Measurements from ENCODE around the gene MAPK14. TPM values are rescaled to one million over a fixed set of nuclear protein-coding genes. Genes with fewer than 3 reads are reported as not detected.
A peak's percentile ranks its signal among the peaks of the same experiment; 100 is the strongest.
"Not testable (repeated sequence)": the region's sequence is repeated elsewhere in the genome, so short reads cannot be mapped to it uniquely, and the experiment has no call there.

The MAPK14 gene
- polyA plus RNA-seq, 1 donor from 2014 or later: 33.4 TPM

DNA sequence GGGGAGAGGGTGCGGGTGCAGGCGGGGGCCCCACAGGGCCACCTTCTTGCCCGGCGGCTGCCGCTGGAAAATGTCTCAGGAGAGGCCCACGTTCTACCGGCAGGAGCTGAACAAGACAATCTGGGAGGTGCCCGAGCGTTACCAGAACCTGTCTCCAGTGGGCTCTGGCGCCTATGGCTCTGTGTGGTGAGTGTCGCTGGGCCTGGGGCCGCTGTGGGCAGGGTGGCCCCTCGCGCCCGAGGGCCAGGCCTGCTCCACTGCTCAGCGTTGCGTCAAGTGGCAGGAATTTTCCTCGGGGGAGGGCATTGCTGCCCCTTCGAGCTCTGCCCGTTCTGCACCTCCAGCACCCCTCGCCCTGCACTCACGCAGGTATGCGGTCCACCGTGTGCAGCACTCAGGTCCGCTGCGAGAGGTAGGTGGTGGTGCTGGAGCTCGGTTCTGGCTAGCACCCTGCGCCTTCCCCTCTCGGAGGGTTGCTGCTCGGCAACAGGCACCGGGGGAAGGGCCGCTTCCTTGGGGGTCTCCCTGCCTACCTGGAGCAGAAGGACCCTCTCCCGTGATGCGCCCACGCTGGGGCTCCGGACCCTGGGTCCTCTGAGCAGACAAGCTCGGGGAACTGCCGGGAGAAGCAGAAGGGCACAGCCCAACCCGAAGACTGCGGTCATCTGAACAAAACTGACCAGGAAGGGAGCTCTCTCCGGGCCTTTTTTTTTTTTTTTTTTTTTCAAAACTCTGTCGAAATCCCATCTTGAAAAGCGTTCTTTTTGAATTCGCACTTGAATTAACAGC lies 674 bp downstream of the MAPK14 start:
- H3K27ac Mint-ChIP-seq: peak overlapping the region; percentile 5 to 63 (median 41)
- H3K4me1 Mint-ChIP-seq: peaks cover 29 to 36% (median 29%) of the 10 kb centered on the region in 3 donors
- H3K27me3 Mint-ChIP-seq: peaks cover 18% of the 10 kb centered on the region

DNA sequence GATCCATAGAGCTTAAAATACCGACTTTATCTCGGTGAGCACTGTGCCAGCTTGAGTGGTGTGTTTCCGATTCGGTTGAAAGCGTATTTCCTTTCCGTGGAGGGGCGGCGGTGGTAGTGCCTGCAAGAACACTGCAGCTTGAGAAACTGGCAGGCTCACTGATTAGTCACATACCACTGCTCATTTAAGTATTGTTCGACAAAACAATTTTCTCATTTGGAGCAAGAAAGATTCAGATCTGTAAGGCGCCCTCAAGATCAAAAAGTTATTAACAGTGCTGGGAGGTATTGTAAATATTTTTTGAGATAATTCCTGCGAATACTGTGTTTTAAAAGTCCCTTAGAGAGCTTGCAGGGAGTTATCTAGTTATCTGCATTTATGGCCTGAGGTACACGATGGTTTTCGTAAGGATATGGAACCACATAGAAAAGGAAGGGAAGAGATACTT lies 1.3 kb downstream of the MAPK14 start:
- Mint-ChIP-seq H3K4me1 (peaks cover 34 to 40% (median 35%) of the 10 kb centered on the region in 3 donors), H3K27ac (peak overlapping the region; percentile 5 to 59 (median 41)), H3K36me3 (no peaks in the 10 kb centered on the region), H3K4me3 (peak overlapping the region; percentile 80 to 98 (median 92)), H3K27me3 (peaks cover 13% of the 10 kb centered on the region), H3K9me3 (no peaks in the 10 kb centered on the region)

More for the DNA sequence above, 674 bp downstream of the MAPK14 start:
- Mint-ChIP-seq H3K9me3 (no peaks in the 10 kb centered on the region), H3K4me3 (peak overlapping the region; percentile 80 to 98 (median 92)), H3K36me3 (no peaks in the 10 kb centered on the region)

DNA sequence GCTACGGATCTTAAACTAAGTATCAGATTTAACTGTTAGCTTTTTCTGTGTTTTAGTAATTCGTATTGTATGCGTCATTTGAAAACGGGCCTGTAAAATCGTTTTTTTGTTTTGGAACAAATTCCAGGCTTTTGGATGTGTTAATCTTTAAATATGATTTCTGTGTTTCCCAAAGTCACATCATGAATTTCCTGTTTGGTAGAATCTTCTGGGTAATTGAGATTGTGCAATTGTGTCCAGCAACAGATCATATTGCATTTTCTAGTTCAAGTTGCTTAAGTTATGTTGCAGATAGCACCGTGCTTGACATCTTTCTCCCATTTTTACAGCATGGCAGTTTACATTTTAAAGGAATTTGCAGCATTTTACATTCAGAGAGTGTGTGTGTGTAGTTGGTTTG lies 1.9 kb downstream of the MAPK14 start:
- H3K4me1 Mint-ChIP-seq: peaks cover 35 to 45% (median 40%) of the 10 kb centered on the region in 3 donors
- peaks cover 11% of the 10 kb centered on the region for H3K27me3 Mint-ChIP-seq
- H3K36me3 Mint-ChIP-seq: no peaks in the 10 kb centered on the region
- no peaks in the 10 kb centered on the region for H3K9me3 Mint-ChIP-seq
- no peak overlapping the region for H3K27ac Mint-ChIP-seq
- H3K4me3 Mint-ChIP-seq: peak overlapping the region; percentile 80 to 98 (median 92)

DNA sequence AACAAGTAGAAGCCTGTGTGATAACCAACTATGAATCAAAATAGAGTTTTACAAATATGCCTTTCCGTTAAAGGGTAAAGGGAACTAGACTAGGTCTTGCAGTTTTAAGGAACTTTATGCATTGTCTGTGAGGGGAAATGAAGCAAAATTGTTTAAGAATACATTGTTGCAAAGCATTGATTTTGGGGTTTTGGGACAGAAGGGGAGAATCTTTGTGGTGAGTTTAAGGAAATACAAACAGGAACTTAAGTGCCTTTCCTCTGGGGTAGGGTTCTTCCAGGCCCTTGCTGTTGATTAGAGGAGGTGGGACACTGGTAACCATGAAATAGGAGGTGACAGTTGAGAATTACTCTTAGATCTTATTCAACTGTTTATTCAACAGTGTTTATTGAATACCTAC lies 4.7 kb downstream of the MAPK14 start:
- H3K4me3 Mint-ChIP-seq: peak overlapping the region in 1 of 4 donors; percentile 24
- H3K27me3 Mint-ChIP-seq: peaks cover under 1% of the 10 kb centered on the region
- H3K27ac Mint-ChIP-seq: no peak overlapping the region
- H3K9me3 Mint-ChIP-seq: no peaks in the 10 kb centered on the region
- no peaks in the 10 kb centered on the region for H3K36me3 Mint-ChIP-seq
- H3K4me1 Mint-ChIP-seq: peaks cover 44 to 54% (median 46%) of the 10 kb centered on the region in 3 donors

DNA sequence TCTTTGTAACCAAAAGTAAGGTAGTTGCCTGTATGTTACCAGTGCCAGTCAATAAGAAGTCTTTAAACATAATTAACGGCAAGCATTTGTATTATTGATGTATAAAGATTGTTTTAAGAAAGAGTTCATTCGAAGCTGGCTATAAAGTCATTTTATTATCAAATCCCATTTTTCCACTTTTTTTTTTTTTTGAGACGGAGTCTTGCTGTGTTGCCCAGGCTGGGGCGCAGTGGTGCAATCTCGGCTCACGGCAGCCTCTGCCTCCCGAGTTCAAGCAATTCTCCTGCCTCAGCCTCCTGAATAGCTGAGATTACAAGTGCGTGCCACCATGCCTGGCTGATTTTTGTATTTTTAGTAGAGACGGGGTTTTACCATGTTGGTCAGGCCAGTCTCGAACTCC lies 5.5 kb downstream of the MAPK14 start:
- not testable (repeated sequence) for H3K9me3 Mint-ChIP-seq, H3K27me3 Mint-ChIP-seq, H3K36me3 Mint-ChIP-seq
- peak overlapping the region in 2 of 4 donors; percentile 36 to 78 for H3K4me3 Mint-ChIP-seq
- peaks cover 47 to 57% (median 51%) of the 10 kb centered on the region in 3 donors for H3K4me1 Mint-ChIP-seq
- H3K27ac Mint-ChIP-seq: peak overlapping the region in 1 of 3 donors; percentile 32

DNA sequence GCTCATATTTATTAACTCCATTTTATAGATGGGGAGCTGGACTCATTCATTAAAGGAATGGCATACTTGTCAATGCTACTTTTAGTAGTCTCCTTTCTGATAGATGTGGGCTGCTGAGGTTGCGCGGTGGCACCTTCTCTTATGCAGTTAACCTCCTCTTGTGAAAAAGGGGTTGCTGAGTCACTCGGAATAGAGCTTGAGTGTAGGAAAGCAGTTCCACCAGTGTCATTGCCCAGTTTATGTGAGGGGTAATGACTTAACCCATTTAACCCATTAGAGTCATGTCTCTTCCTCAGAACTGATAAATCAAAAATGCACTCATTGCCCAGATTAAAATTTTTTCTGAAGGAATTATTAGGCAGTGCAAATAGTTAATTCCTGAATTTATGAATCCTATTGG lies 6.3 kb downstream of the MAPK14 start:
- H3K27me3 Mint-ChIP-seq: no peaks in the 10 kb centered on the region
- H3K9me3 Mint-ChIP-seq: no peaks in the 10 kb centered on the region
- H3K4me3 Mint-ChIP-seq: peak overlapping the region in 1 of 4 donors; percentile 78
- H3K36me3 Mint-ChIP-seq: no peaks in the 10 kb centered on the region
- H3K27ac Mint-ChIP-seq: no peak overlapping the region
- H3K4me1 Mint-ChIP-seq: peaks cover 52 to 62% (median 56%) of the 10 kb centered on the region in 3 donors

GRCh38 chr6:36034441-36034840 lies 6.8 kb downstream of the MAPK14 start:
- Mint-ChIP-seq H3K36me3 (no peaks in the 10 kb centered on the region), H3K27me3 (no peaks in the 10 kb centered on the region), H3K4me1 (peaks cover 52 to 62% (median 56%) of the 10 kb centered on the region in 3 donors), H3K4me3 (no peak overlapping the region), H3K27ac (no peak overlapping the region), H3K9me3 (no peaks in the 10 kb centered on the region)

GRCh38 chr6:36035225-36035624 lies 7.6 kb downstream of the MAPK14 start:
- Mint-ChIP-seq H3K36me3 (no peaks in the 10 kb centered on the region), H3K4me3 (peak overlapping the region in 1 of 4 donors; percentile 10), H3K27me3 (no peaks in the 10 kb centered on the region), H3K4me1 (peaks cover 47 to 60% (median 53%) of the 10 kb centered on the region in 3 donors), H3K9me3 (no peaks in the 10 kb centered on the region), H3K27ac (no peak overlapping the region)

GRCh38 chr6:36038120-36038876 lies 10.7 kb downstream of the MAPK14 start:
- peak overlapping the region in 1 of 4 donors; percentile 58 for H3K4me3 Mint-ChIP-seq
- H3K36me3 Mint-ChIP-seq: peaks cover 1% of the 10 kb centered on the region
- no peaks in the 10 kb centered on the region for H3K27me3 Mint-ChIP-seq
- H3K4me1 Mint-ChIP-seq: peaks cover 43 to 64% (median 63%) of the 10 kb centered on the region in 3 donors
- H3K27ac Mint-ChIP-seq: peak overlapping the region in 1 of 3 donors; percentile 2
- H3K9me3 Mint-ChIP-seq: no peaks in the 10 kb centered on the region

- H3K27ac Mint-ChIP-seq: peak overlapping the region in 1 of 3 donors; percentile 83
- H3K4me3 Mint-ChIP-seq: peak overlapping the region in 1 of 4 donors; percentile 51
- peaks cover 1% of the 10 kb centered on the region for H3K36me3 Mint-ChIP-seq
- peaks cover 38 to 61% (median 58%) of the 10 kb centered on the region in 3 donors for H3K4me1 Mint-ChIP-seq
- no peaks in the 10 kb centered on the region for H3K9me3 Mint-ChIP-seq
- H3K27me3 Mint-ChIP-seq: no peaks in the 10 kb centered on the region
These were observed 11.5 kb downstream of the MAPK14 start for GRCh38 chr6:36039112-36039511.

DNA sequence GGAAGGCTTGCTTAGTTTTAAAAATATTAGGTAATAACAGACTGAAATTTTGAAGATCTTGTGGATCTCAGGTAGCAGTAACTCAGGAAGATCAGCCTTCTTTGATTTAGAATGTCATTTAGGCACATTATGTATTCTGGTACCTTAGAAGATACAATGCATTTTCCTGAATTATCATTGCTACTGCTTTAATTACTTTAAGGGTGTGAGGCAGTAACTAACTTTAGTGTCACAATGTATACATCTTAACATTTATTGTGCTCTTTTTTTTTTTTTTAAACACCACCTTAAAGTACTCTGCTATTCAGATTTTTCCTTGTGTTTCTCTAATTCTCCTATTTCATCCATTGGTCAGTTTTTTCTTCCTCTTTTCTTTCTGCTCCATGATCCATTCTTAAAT lies 13.3 kb downstream of the MAPK14 start:
- H3K9me3 Mint-ChIP-seq: no peaks in the 10 kb centered on the region
- no peaks in the 10 kb centered on the region for H3K27me3 Mint-ChIP-seq
- H3K36me3 Mint-ChIP-seq: peaks cover 1% of the 10 kb centered on the region
- no peak overlapping the region for H3K4me3 Mint-ChIP-seq
- peaks cover 35 to 55% (median 51%) of the 10 kb centered on the region in 3 donors for H3K4me1 Mint-ChIP-seq
- no peak overlapping the region for H3K27ac Mint-ChIP-seq

DNA sequence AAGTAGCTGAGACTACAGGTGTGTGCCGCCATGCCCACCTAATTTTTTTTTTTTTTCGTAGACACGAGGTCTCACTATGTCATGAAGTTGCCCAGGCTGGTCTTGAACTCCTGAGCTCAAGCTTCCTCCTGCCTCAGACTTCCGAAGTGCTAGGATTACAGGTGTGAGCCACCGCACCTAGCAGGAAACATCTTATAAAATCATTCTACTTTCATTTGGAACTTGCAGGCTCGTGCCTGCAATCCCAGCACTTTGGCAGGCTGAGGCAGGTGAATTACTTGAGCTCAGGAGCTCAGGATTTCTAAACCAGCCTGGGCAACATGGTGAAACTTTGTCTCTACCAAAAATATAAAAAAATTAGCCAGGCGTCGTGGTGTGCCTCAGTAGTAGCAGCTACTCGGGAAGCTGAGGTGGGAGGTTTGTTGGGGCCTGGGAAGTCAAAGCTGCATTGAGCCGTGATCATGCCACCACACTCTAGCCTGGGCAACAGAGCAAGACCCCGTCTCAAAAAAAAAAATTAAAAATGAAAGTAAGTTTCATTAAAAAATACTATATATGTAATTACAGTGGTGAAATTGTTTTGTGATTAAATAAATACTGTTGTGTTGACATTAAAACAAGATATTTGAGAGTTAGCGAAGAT lies 15.1 kb downstream of the MAPK14 start:
- Mint-ChIP-seq H3K27me3 (no peaks in the 10 kb centered on the region), H3K9me3 (no peaks in the 10 kb centered on the region), H3K4me1 (peaks cover 32 to 56% (median 51%) of the 10 kb centered on the region in 3 donors), H3K4me3 (no peak overlapping the region), H3K27ac (no peak overlapping the region), H3K36me3 (peaks cover 4% of the 10 kb centered on the region)

DNA sequence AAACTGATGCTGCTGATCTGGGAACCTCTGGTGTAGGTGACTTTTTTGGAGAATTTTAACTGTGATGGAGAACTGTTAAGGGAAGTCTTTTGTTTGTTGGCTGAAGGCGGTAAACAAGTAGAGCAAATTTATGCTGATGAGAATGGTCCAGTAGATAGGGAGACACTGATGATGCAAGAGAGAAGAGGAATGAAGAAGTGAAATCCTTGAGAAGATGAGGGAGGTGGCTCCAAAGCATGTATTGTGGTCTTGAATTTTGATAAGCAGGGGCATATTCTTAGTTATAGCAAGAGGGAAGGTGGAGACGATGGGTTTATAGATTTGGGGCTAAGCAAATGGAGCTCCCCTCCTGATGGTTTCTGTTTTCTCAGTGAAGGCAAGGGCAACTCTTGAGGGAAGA lies 22.0 kb downstream of the MAPK14 start:
- peaks cover 4 to 8% (median 8%) of the 10 kb centered on the region in 3 donors for H3K4me1 Mint-ChIP-seq
- H3K9me3 Mint-ChIP-seq: no peaks in the 10 kb centered on the region
- no peak overlapping the region for H3K27ac Mint-ChIP-seq
- H3K27me3 Mint-ChIP-seq: no peaks in the 10 kb centered on the region
- H3K36me3 Mint-ChIP-seq: peaks cover 2% of the 10 kb centered on the region
- no peak overlapping the region for H3K4me3 Mint-ChIP-seq

DNA sequence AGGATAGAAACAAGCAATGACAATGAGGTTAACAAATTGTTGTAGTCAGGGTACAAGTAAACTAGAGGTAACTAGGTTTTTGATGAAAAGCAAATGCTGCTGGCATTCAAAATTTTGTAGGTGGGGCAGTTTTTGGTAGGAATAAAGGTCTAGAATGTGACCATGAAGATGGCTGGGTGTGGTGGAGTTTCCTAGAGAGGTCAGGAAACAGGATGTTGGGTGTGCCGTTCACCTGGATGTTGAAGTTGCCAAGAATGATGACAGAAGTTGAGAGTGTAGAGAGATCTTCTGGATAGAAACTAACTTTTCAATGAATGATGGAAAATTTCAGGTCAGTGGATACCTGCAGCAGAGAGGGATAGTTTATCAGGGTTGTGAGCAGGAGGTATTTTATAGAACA lies 22.7 kb downstream of the MAPK14 start:
- Mint-ChIP-seq H3K27me3 (no peaks in the 10 kb centered on the region), H3K4me1 (peaks cover 4 to 8% (median 7%) of the 10 kb centered on the region in 3 donors), H3K9me3 (no peaks in the 10 kb centered on the region), H3K27ac (no peak overlapping the region), H3K36me3 (peaks cover 2% of the 10 kb centered on the region), H3K4me3 (no peak overlapping the region)

All from IgD-negative memory B cell (primary cell).